H1 (cell line): Measurements from ENCODE around the gene TWF2. TPM values are rescaled to one million over a fixed set of nuclear protein-coding genes. Genes with fewer than 3 reads are reported as not detected.

Source experiments
- CTCF ChIA-PET: fragments of 300-600 bp; sonication (Branson Sonifier 250); formaldehyde crosslinking; loops from one replicate; lab custom pipeline; 2021; ENCODE audit not compliant: partially characterized antibody; lab: Charles Lee
- POLR2A ChIA-PET: fragments of 300-600 bp; sonication (Branson Sonifier 250); formaldehyde crosslinking; loops from one replicate; lab custom pipeline; 2021; ENCODE audit warnings: inconsistent platforms; ENCODE audit not compliant: partially characterized antibody; lab: Charles Lee
- DNase-seq, 2 experiments: peaks; one replicate each; pipeline versions ENCODE4 v3.0.0 to v3.0.0-alpha.2; 2010 to 2022; ENCODE audit warnings: low spot score in 2 of 2, low read depth in 1 of 2, mixed read lengths in 1 of 2
- FAIRE-seq: peaks from 2 replicates; lab custom pipeline; 2011; peaks lifted over from hg19 to GRCh38; lab: Jason Lieb, UNC
- H2AFZ ChIP-seq: 2 replicates; pipeline ENCODE4 v1.8.1; 2012; ENCODE audit warnings: low read length, inconsistent platforms
- H2AK5ac ChIP-seq: 2 replicates; pipeline ENCODE4 v1.6.1; 2013; ENCODE audit warnings: low read depth, low read length
- H2BK120ac ChIP-seq: replicated peaks from 2 replicates; pipeline ENCODE3; 2013; ENCODE audit warnings: low read depth, low read length, inconsistent platforms
- H2BK12ac ChIP-seq: 2 replicates; pipeline ENCODE4 v1.6.1; 2013; ENCODE audit warnings: low read depth, low read length
- H2BK15ac ChIP-seq: 2 replicates; pipeline ENCODE4 v1.6.1; 2013; ENCODE audit warnings: low read length
- H2BK20ac ChIP-seq: 2 replicates; pipeline ENCODE4 v1.6.1; 2013; ENCODE audit warnings: low read length
- H2BK5ac ChIP-seq: 2 replicates; pipeline ENCODE4 v1.6.1; 2013; ENCODE audit warnings: low read depth, low read length
- H3K14ac ChIP-seq: 2 replicates; pipeline ENCODE4 v1.6.1; 2013; ENCODE audit warnings: inconsistent platforms; ENCODE audit not compliant: insufficient read length
- H3K18ac ChIP-seq: 2 replicates; pipeline ENCODE4 v1.6.1; 2013; ENCODE audit warnings: low read length; ENCODE audit errors: extremely low read depth
- H3K23ac ChIP-seq: 2 replicates; pipeline ENCODE4 v1.6.1; 2013; ENCODE audit warnings: inconsistent platforms; ENCODE audit not compliant: insufficient read length
- H3K23me2 ChIP-seq: 2 replicates; pipeline ENCODE4 v1.6.1; 2013; ENCODE audit warnings: low read depth, low read length
- H3K27ac ChIP-seq: 2 replicates; pipeline ENCODE4 v1.6.1; 2011; ENCODE audit warnings: low read depth, low read length, inconsistent platforms
- H3K27me3 ChIP-seq, 4 experiments: replicated peaks in 1 of 4; 1 replicate in 1 of 4; 2 replicates in 3 of 4; pipeline versions ENCODE4 v1.6.1 to v1.8.1; 2011 to 2013; ENCODE audit warnings: low read length in 3 of 4, mild to moderate bottlenecking in 3 of 4, inconsistent platforms in 2 of 4, mixed read lengths in 2 of 4, moderate library complexity in 1 of 4; ENCODE audit not compliant: control insufficient read depth in 3 of 4, insufficient read depth in 3 of 4; ENCODE audit errors: extremely low read depth in 1 of 4
- H3K36me3 ChIP-seq, 4 experiments: 2 replicates each; pipeline versions ENCODE4 v1.6.1 to v1.8.1; 2011 to 2013; ENCODE audit warnings: mild to moderate bottlenecking in 4 of 4, low read length in 3 of 4, moderate library complexity in 2 of 4, control low read depth in 1 of 4, inconsistent platforms in 1 of 4; ENCODE audit not compliant: insufficient read depth in 4 of 4, control insufficient read depth in 2 of 4
- H3K4ac ChIP-seq: replicated peaks from 2 replicates; pipeline ENCODE3; 2013; ENCODE audit warnings: low read length, low read depth, mixed read lengths, inconsistent platforms; ENCODE audit not compliant: insufficient read length
- H3K4me1 ChIP-seq, 4 experiments: replicated peaks in 1 of 4; 1 replicate in 1 of 4; 2 replicates in 3 of 4; pipeline versions ENCODE4 v1.6.1 to v1.8.1; 2011 to 2013; ENCODE audit warnings: low read length in 3 of 4, inconsistent platforms in 2 of 4, mixed read lengths in 1 of 4; ENCODE audit not compliant: insufficient read depth in 4 of 4, control insufficient read depth in 3 of 4
- H3K4me2 ChIP-seq, 2 experiments: 2 replicates each; pipeline versions ENCODE4 v1.6.1 to v1.8.1; 2011 to 2013; ENCODE audit warnings: low read depth in 2 of 2, low read length in 2 of 2, control low read depth in 1 of 2, inconsistent platforms in 1 of 2, mild to moderate bottlenecking in 1 of 2; ENCODE audit not compliant: insufficient read depth in 1 of 2
- H3K4me3 ChIP-seq, 4 experiments: fragments of 200-600, 300-600 bp in 1 of 4; sonication (generic), shearing (Covaris generic), sonication (Bioruptor Twin) in 1 of 4; 2 replicates each; pipeline versions ENCODE4 v1.5.1 to v1.8.1; 2011 to 2016; ENCODE audit warnings: low read length in 4 of 4, low read depth in 3 of 4, control low read depth in 2 of 4, inconsistent platforms in 2 of 4, mild to moderate bottlenecking in 2 of 4, mixed read lengths in 1 of 4, moderate library complexity in 1 of 4; ENCODE audit not compliant: insufficient read depth in 2 of 4; ENCODE audit errors: extremely low read depth in 1 of 4
- H3K56ac ChIP-seq: replicated peaks from 2 replicates; pipeline ENCODE3; 2013; ENCODE audit warnings: low read depth, mild to moderate bottlenecking, mixed read lengths, low read length, inconsistent platforms; ENCODE audit not compliant: insufficient read length
- H3K79me1 ChIP-seq: 2 replicates; pipeline ENCODE4 v1.6.1; 2013; ENCODE audit warnings: low read depth, low read length, control low read depth
- H3K79me2 ChIP-seq, 2 experiments: 2 replicates each; pipeline versions ENCODE4 v1.6.1 to v1.8.1; 2012 to 2013; ENCODE audit warnings: low read length in 2 of 2, mild to moderate bottlenecking in 2 of 2, inconsistent platforms in 1 of 2; ENCODE audit not compliant: insufficient read depth in 2 of 2, control insufficient read depth in 1 of 2
- H3K9ac ChIP-seq, 4 experiments: replicated peaks in 1 of 4; 1 replicate in 1 of 4; 2 replicates in 3 of 4; pipeline versions ENCODE4 v1.6.1 to v1.8.1; 2011 to 2013; ENCODE audit warnings: low read depth in 3 of 4, low read length in 3 of 4, control low read depth in 2 of 4, mild to moderate bottlenecking in 2 of 4, moderate library complexity in 2 of 4, inconsistent platforms in 1 of 4; ENCODE audit errors: extremely low read depth in 1 of 4
- H3K9me3 ChIP-seq, 2 experiments: 2 replicates each; pipeline versions ENCODE4 v1.6.1 to v1.8.1; 2012 to 2013; ENCODE audit warnings: mild to moderate bottlenecking in 2 of 2, moderate library complexity in 2 of 2, control low read depth in 1 of 2, inconsistent platforms in 1 of 2, low read depth in 1 of 2, low read length in 1 of 2, mixed read lengths in 1 of 2; ENCODE audit not compliant: insufficient read depth in 2 of 2
- H4K20me1 ChIP-seq, 2 experiments: replicated peaks in 1 of 2; 2 replicates each; pipeline versions ENCODE3 to v1.8.1; 2011 to 2013; ENCODE audit warnings: inconsistent platforms in 2 of 2, low read length in 2 of 2, mild to moderate bottlenecking in 1 of 2; ENCODE audit not compliant: insufficient read depth in 2 of 2, control insufficient read depth in 1 of 2
- H4K5ac ChIP-seq: 2 replicates; pipeline ENCODE4 v1.6.1; 2013; ENCODE audit warnings: low read length, low read depth, mixed read lengths, inconsistent platforms; ENCODE audit not compliant: insufficient read length
- H4K8ac ChIP-seq: 2 replicates; pipeline ENCODE4 v1.8.0; 2013; ENCODE audit warnings: mild to moderate bottlenecking, moderate library complexity, low read length, inconsistent platforms; ENCODE audit not compliant: insufficient read depth; ENCODE audit errors: extremely low read depth
- H4K91ac ChIP-seq: replicated peaks from 2 replicates; pipeline ENCODE3; 2013; ENCODE audit warnings: low read length, mixed read lengths, inconsistent platforms; ENCODE audit not compliant: insufficient read length
- ASH2L ChIP-seq: fragments of 200-600, 300-600 bp; sonication (generic); IDR thresholded peaks from one replicate; pipeline ENCODE4 v1.7.1; 2017; ENCODE audit warnings: low read length
- CHD2 ChIP-seq: IDR thresholded peaks from 2 replicates; pipeline ENCODE4 v1.6.1; 2012; ENCODE audit warnings: low read length, improper control_type of control experiment
- FOSL1 ChIP-seq: IDR thresholded peaks from 2 replicates; pipeline ENCODE4 v1.6.1; 2011; ENCODE audit warnings: mild to moderate bottlenecking, low read depth, low read length, moderate library complexity; ENCODE audit not compliant: insufficient read depth
- KDM5A ChIP-seq: fragments of 200-600 bp; IDR thresholded peaks from 2 replicates; pipeline ENCODE4 v1.7.1; 2012; ENCODE audit warnings: mild to moderate bottlenecking, low read length, inconsistent platforms, mixed read lengths
- POLR2AphosphoS5 ChIP-seq: IDR thresholded peaks from 2 replicates; pipeline ENCODE4 v1.6.1; 2011; ENCODE audit warnings: low read depth, low read length
- RNF2 ChIP-seq: fragments of 200-900, 300-1000 bp; sonication (generic); IDR thresholded peaks from 2 replicates; pipeline ENCODE4 v1.7.1; 2016; ENCODE audit warnings: borderline replicate concordance, low read depth, mild to moderate bottlenecking, antibody characterized with exemption, low read length; ENCODE audit not compliant: poor library complexity, severe bottlenecking; ENCODE audit errors: missing control alignments
- SAP30 ChIP-seq: fragments of 300-600 bp; sonication (generic); IDR thresholded peaks from 2 replicates; pipeline ENCODE4 v1.7.1; 2012; ENCODE audit warnings: low read length, moderate library complexity, mild to moderate bottlenecking, inconsistent platforms; ENCODE audit not compliant: insufficient read depth, insufficient replicate concordance
- SUZ12 ChIP-seq: fragments of 200-600 bp; sonication (generic); IDR thresholded peaks from 2 replicates; pipeline ENCODE4 v1.6.1; 2012; ENCODE audit warnings: mild to moderate bottlenecking, inconsistent platforms, low read length, moderate library complexity, mixed read lengths
- TEAD4 ChIP-seq: IDR thresholded peaks from 2 replicates; pipeline ENCODE4 v1.6.1; 2012; ENCODE audit warnings: low read depth, low read length, inconsistent platforms, mixed read lengths
- YY1 ChIP-seq: IDR thresholded peaks from 2 replicates; pipeline ENCODE4 v1.6.1; 2011; ENCODE audit warnings: low read depth, mild to moderate bottlenecking, low read length
- WGBS, 2 experiments: shearing (Covaris generic) in 1 of 2; methylation state at CpG; one replicate each; pipeline versions ENCODE4 v1.1.6 to v1.1.7; 2013 to 2015; ENCODE audit warnings: low lambda C conversion rate in 2 of 2, mixed read lengths in 2 of 2, inconsistent platforms in 1 of 2, low coverage in 1 of 2, missing lambda C conversion rate in 1 of 2; ENCODE audit not compliant: insufficient replicate concordance in 2 of 2, insufficient coverage in 1 of 2, insufficient read length in 1 of 2; ENCODE audit errors: extremely low coverage in 1 of 2, missing lambda C conversion rate in 1 of 2; 5-methylcytosine and 5-hydroxymethylcytosine counted together
- polyA plus RNA-seq, 7 experiments: library from polyadenylated mRNA; depleted of rRNA in 3 of 7; stranded (reverse) in 5 of 7; unstranded in 2 of 7; fragments of >200 nt in 5 of 7; fragments of 200-250 nt in 2 of 7; gene quantifications; 1 replicate in 5 of 7; 2 replicates in 1 of 7; 4 replicates in 1 of 7; pipeline versions ENCODE4 v1.2.1 to v1.2.3, GENCODE V29; 2011 to 2013; ENCODE audit warnings: missing spikeins in 2 of 7, mixed read lengths in 2 of 7
- total RNA-seq: library from RNA; stranded (reverse); fragmentation: NEBNext Ultra II Directional; extraction: Animal tissue kit (Norgen Biotek cat#: 25700); gene quantifications from 2 replicates; pipeline ENCODE4 v1.2.1, GENCODE V29; 2021

TWF2 gene
- total and polyA plus RNA-seq, 2 of the 8 experiments (the other 6 are each of a cell fraction or from before 2014, with no cell fraction given), result 65.2 to 90.4 TPM

- Histone ChIP-seq H2BK12ac (no peak overlapping the region), H2AK5ac (no peak overlapping the region), H3K79me2 (no peaks in the 10 kb centered on the region), H2BK20ac (no peak overlapping the region), H2BK15ac (no peak overlapping the region), H3K23ac (no peak overlapping the region), H3K14ac (no peak overlapping the region), H2AFZ (no peak overlapping the region), H3K4me1 (peaks cover 0 to 4% (median 2%) of the 10 kb centered on the region in 4 experiments; a peak in 5 of 7 replicates), H3K27ac (no peak overlapping the region; the same call in 1 of the 2 replicates), H4K5ac (no peak overlapping the region), H3K79me1 (no peaks in the 10 kb centered on the region; the same call in 1 of the 2 replicates), H4K91ac (no peak overlapping the region), H3K9me3 (no peaks in the 10 kb centered on the region), H4K8ac (no peak overlapping the region), H3K56ac (no peak overlapping the region), H3K36me3 (peaks cover 5 to 17% (median 11%) of the 10 kb centered on the region in 4 experiments; a peak in 5 of 8 replicates), H3K9ac (no peak overlapping the region), H3K4ac (no peak overlapping the region), H3K4me3 (no peak overlapping the region), H3K27me3 (no peaks in the 10 kb centered on the region), H3K4me2 (no peak overlapping the region), H4K20me1 (peaks cover 10% of the 10 kb centered on the region in 2 experiments), H3K23me2 (no peaks in the 10 kb centered on the region), H3K18ac (no peak overlapping the region), H2BK5ac (no peak overlapping the region), H2BK120ac (no peak overlapping the region)
- POLR2A ChIA-PET, result interaction anchor here (0.6 to 1.5 kb wide), 3 partner anchors 8 to 222 kb away, joined by 4 to 6 read pairs (median 4); partner anchors contain the start of gene WDR82
- no peak for TF ChIP-seq SAP30
- no peak for TF ChIP-seq FOSL1
- TF ChIP-seq POLR2AphosphoS5, result no peak
- no peak for TF ChIP-seq CHD2
- no peak for TF ChIP-seq TEAD4
- no peak for TF ChIP-seq RNF2
- TF ChIP-seq SUZ12, result no peak
- no peak for TF ChIP-seq YY1
- no peak for TF ChIP-seq ASH2L
- no peak for TF ChIP-seq KDM5A
- CTCF ChIA-PET, result interaction anchor here (1.9 to 14.4 kb wide), 4 partner anchors 12 to 111 kb away, joined by 4 to 336 read pairs (median 128); partner anchors contain the start of genes PPM1M and TLR9
- no peak for DNase-seq
- no peak for FAIRE-seq
- WGBS, 2 experiments, result 84% methylated on average over 13 of the region's 13 CpGs; no CpG with 5 or more reads in 1 of the 2 experiments
These were observed 9.3 kb downstream of the TWF2 start for GRCh38 chr3:52229656-52230055.
